Hindlimb muscle (tissue), 1 donor: ENCODE measurements around the gene TYR. TPM values are rescaled to one million over a fixed set of nuclear protein-coding genes. Genes with fewer than 3 reads are reported as not detected.
"Not testable (repeated sequence)": the region's sequence is repeated elsewhere in the genome, so short reads cannot be mapped to it uniquely, and the experiment has no call there.

Source experiments
- DNase-seq: peaks from one replicate; pipeline ENCODE4 v3.0.0-alpha.2; 2013
- polyA plus RNA-seq: library from polyadenylated mRNA; unstranded; fragments of 120-200 nt; gene quantifications from one replicate; pipeline ENCODE4 v1.2.1, GENCODE V29; 2013; ENCODE audit not compliant: insufficient read length

The TYR gene
- polyA plus RNA-seq, 1 donor = 0.26 TPM

- not testable (repeated sequence) for DNase-seq
Observed at GRCh38 chr11:89272540-89273088, 94.9 kb downstream of the TYR start.

- not testable (repeated sequence) for DNase-seq
Observed at GRCh38 chr11:89273220-89273619, 95.5 kb downstream of the TYR start.

- no peak for DNase-seq
Observed at GRCh38 chr11:89275966-89276365, 98.3 kb downstream of the TYR start.

- DNase-seq = no peak
Observed at GRCh38 chr11:89279176-89279575, 101.5 kb downstream of the TYR start.

GRCh38 chr11:89281032-89281677 is 103.5 kb downstream of the TYR start:
- not testable (repeated sequence) for DNase-seq

GRCh38 chr11:89286601-89287000 is 108.9 kb downstream of the TYR start:
- not testable (repeated sequence) for DNase-seq

- DNase-seq = not testable (repeated sequence)
Observed at GRCh38 chr11:89288004-89288403, 110.3 kb downstream of the TYR start.

GRCh38 chr11:89293965-89294679 is 116.4 kb downstream of the TYR start:
- DNase-seq = peak; percentile 2

GRCh38 chr11:89295023-89295422 is 117.3 kb downstream of the TYR start:
- not testable (repeated sequence) for DNase-seq

- DNase-seq = not testable (repeated sequence)
Observed at GRCh38 chr11:89303029-89303428, 125.4 kb downstream of the TYR start.

GRCh38 chr11:89308272-89308671 is 130.6 kb downstream of the TYR start:
- DNase-seq = not testable (repeated sequence)

GRCh38 chr11:89309321-89309985 is 131.8 kb downstream of the TYR start:
- not testable (repeated sequence) for DNase-seq

- DNase-seq = not testable (repeated sequence)
Observed at GRCh38 chr11:89310607-89311006, 132.9 kb downstream of the TYR start.

- no peak for DNase-seq
Observed at GRCh38 chr11:89321401-89321800, 143.7 kb downstream of the TYR start.

- no peak for DNase-seq
Observed at GRCh38 chr11:89327885-89328284, 150.2 kb downstream of the TYR start.

GRCh38 chr11:89331940-89332339 is 154.3 kb downstream of the TYR start:
- not testable (repeated sequence) for DNase-seq

GRCh38 chr11:89333704-89334103 is 156.0 kb downstream of the TYR start:
- not testable (repeated sequence) for DNase-seq

- DNase-seq = not testable (repeated sequence)
Observed at GRCh38 chr11:89337100-89337650, 159.5 kb downstream of the TYR start.

- DNase-seq = not testable (repeated sequence)
Observed at GRCh38 chr11:89338073-89338472, 160.4 kb downstream of the TYR start.

- not testable (repeated sequence) for DNase-seq
Observed at GRCh38 chr11:89340450-89340849, 162.8 kb downstream of the TYR start.

- DNase-seq = not testable (repeated sequence)
Observed at GRCh38 chr11:89342880-89343572, 165.4 kb downstream of the TYR start.
